ENCODE results near the gene TESK1.

Gene TESK1, protein sequence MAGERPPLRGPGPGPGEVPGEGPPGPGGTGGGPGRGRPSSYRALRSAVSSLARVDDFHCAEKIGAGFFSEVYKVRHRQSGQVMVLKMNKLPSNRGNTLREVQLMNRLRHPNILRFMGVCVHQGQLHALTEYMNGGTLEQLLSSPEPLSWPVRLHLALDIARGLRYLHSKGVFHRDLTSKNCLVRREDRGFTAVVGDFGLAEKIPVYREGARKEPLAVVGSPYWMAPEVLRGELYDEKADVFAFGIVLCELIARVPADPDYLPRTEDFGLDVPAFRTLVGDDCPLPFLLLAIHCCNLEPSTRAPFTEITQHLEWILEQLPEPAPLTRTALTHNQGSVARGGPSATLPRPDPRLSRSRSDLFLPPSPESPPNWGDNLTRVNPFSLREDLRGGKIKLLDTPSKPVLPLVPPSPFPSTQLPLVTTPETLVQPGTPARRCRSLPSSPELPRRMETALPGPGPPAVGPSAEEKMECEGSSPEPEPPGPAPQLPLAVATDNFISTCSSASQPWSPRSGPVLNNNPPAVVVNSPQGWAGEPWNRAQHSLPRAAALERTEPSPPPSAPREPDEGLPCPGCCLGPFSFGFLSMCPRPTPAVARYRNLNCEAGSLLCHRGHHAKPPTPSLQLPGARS

DNA sequence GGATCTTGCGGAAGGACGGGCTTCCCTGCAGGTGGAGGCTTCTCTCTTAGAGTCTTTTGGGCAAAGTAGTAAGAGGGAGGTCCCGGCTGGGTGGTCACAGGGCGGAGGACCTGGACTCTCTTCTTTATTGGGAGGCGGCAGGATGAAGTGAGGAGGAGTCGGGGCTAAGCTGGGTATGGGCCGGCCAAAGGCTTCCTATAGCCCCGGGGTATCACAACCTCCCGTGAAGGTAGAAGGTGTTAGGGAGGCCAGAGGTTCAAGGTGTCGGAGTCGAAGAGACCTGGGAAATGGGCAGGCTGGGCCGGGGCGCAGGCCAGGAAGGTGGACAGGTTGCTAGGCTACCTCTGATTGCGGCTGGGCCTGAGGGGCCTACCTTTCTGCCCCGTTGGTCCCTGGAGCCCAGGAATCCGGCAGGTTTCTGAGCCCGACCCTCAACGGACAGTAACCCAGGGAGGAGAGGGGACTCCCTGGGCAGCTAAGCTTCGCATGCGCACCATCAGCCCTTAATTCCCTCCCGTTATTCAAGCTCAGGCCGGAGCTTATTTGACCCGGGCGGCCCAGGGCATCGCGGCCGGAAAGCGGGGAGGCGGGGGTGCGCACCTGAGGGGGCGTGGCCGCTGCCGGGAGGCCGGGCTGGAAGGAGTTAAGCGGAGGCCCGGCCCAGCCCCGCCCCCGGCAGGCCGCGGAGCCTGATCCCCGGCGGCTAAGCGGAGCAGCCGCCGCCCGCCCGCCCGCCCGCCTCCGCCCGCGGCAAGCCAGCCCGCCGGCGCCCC lies at the start of gene TESK1:
Gene TESK1, plus strand, starts transcription at position 685 of the 773 bp plus-strand sequence. CDS start 358 bp downstream, outside the sequence.
- peak; percentile 65 to 77 (median 74) for DNase-seq

DNA sequence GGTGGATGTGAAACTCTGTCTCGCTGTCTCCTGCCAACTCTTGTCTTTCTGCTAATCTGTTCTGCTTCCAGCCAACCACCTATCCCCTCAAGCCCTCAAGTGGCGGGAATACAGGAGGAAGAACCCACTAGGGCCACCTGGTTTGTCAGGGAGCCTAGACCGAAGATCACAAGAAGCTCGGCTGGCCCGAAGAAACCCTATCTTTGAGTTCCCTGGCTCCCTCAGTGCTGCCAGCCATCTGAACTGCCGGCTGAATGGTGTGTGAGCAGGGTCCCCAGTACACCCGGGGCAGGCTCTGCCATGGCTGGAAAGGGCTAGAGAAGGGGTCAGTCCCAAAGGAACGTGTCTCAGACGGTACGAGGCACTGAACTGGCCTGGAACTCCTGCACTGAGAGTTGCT lies 49.2 kb upstream of the TESK1 start:
- no peak for DNase-seq

DNA sequence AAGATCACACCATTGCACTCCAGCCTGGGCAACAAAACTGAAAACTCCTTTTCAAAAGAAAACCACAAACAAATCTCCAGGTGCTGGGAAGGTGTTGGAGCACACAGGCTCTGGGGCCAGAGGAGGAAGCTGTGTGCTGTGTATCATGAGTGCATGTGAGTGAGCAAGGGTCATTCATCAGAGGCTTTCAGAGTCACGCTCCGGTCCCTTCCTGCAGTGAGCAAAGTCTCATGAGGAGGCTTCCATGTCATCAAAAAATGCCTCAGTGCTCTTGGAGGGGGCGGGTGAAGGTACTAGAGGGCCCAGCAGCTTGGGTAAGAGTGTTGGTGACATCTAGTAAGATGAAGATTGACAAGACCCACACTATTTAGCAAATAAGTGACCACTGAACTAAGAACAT lies 48.3 kb upstream of the TESK1 start:
- no peak for DNase-seq

DNA sequence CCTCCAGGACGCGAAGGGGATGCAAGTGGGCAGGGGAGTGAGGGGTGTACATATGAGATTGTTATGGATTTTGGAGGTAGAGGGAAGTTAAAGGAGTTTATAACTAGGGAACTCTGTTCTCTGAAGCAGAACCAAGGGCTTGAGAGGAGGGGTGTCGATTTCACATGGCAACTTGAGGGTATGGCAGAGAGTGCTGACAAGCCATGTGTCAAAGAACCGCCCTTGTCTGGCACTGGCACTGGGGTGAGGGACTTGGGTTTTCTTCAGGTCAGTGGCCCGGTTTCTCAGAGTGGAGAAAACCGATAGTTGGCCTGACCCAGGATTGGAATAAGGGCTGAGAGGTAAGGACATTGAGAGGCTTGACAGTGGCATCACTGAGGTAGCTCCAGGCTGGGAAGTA lies 47.7 kb upstream of the TESK1 start:
- no peak for DNase-seq

DNA sequence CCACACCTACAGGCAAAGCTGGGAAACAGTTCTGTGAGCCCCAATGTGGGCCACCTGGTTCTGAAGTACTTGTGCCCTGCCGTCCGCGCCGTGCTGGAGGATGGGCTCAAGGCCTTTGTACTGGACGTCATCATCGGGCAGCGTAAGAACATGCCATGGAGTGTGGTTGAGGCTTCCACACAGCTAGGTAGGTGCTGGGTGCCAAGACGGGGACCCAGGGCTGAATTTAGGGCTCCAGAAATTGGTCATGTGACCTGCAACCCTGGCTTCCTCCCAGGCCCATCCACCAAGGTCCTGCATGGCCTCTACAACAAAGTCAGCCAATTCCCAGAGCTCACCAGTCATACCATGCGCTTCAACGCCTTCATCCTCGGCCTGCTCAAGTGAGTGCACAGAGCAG lies 46.9 kb upstream of the TESK1 start:
- no peak for DNase-seq

DNA sequence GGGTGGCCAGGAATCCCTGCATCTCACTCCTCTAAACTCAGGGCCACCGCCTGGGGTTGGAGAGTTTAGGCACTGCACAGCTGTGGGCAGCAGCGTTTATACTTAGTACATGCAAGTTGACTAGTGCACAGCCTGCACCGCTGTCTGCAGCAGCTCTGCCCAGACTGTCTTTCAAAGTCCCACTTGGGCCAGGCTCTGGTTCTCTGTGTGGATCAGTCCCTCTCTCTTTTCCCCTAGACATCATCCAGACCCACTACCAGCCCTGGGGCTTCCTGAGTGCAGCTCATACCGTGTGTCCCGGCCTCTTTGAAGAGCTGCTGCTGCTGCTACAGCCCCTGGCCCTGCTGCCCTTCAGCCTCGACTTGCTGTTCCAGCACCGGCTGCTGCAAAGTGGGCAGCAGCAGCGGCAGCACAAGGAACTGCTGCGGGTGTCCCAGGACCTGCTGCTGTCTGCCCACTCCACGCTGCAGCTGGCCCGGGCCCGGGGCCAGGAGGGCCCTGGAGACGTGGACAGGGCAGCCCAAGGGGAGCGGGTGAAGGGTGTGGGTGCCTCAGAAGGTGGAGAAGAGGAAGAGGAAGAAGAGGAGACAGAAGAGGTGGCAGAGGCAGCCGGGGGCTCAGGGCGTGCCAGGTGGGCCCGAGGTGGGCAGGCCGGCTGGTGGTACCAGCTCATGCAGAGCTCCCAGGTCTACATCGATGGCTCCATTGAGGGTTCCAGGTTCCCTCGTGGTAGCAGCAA lies 45.1 kb upstream of the TESK1 start:
- no peak for DNase-seq

DNA sequence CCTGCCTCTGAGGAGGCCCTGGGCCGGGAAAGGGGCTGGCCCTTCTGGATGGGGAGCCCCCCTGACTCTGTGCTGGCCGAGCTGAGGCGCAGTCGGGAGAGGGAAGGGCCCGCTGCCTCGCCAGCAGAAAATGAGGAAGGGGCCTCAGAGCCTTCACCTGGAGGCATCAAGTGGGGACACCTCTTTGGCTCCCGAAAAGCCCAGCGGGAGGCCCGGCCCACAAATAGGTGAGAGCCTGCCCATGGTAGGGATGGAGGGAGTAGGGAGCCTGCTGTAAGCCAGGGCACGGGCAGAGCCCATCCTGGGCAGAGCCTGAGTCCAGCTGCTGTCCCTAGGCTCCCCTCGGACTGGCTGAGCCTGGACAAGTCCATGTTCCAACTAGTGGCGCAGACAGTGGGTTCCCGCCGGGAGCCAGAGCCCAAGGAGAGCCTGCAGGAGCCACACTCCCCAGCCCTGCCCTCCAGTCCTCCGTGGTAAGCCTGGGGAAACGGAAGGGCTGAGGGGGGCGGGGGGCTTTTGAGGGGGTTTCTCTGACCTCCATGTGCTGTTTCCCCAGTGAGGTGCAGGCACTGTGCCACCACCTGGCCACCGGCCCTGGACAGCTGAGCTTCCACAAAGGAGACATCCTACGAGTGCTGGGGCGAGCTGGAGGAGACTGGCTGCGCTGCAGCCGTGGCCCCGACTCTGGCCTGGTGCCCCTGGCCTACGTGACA lies 44.3 kb upstream of the TESK1 start:
- DNase-seq = no peak

DNA sequence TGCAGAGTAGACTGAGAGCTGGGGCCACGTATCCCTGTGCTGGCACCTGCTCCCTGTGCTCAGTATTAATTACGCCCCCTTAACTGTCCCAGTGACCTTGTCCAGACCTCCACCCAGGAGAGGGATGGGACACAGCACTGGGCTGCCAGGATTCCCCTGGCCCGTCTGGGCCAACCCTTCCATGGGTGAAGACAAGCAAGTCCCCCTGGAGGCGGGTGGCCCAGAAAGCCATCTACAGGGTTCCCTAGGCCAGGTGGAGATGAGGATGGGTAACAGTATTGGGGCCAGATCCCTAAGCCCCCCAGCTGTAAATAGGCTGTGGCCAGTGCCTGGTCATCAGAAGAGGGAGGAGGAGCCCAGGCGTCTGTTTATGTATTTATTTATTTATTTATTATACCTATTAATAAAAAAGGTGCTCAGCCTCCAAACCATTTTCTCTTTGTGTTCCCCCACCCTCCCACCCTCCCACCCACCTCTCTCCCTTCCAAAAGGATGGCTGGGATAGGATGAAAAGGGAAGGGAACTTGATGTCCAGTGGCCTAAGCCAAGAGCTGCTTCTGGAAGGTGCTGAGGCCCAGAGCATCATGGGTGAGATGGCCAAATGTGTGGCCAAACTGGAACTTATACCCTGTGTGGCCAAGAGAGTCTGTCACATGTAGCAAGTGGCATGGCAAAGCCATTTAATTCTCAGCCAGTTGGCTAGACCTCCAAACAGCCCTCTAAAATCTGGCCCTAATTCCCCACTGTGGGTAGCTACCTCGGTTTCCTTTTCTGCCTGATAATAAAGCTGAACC lies 43.4 kb upstream of the TESK1 start:
- DNase-seq = no peak

DNA sequence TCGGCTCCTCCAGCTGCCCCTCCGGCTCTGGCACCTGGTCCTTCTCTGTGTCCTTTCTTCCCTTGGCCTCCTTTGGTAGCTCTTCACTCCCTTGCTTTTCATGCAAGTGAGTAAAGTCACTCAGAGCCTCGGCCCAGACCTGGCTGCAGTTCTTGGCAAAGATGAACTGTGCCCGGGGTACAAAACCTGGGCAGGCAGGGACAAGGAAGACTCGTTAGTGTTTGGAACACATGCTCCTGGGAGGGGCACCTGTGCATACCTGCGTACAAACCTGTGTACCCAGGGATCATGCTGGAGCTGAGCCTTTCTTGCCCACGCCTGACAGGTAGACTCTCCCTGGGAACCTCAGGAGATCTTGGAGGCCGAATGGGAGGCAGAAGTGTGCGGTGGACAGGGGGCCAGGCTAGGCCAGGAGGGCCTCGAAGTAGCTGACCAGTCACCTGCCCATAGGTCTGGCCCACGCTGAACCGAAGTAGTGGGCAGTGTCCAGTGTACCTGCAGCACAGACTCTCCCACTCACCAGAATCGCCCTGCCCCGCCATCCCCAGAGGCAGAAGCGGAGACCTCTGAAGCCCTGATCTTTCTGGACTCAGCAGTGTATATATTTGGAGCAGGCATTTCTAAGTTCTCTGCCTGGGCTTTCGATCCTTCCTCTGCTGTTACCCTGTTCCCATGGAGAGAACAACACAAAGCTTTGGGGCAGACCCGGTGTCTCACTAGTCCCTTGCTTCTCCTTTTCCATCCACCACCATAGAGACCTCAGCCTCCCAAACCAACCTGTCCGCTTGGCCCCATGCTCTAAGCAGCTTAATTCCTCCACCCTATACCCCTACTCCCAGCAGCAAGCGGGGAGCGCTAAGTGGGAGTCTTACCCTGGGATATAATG lies 41.9 kb upstream of the TESK1 start:
- no peak for DNase-seq

DNA sequence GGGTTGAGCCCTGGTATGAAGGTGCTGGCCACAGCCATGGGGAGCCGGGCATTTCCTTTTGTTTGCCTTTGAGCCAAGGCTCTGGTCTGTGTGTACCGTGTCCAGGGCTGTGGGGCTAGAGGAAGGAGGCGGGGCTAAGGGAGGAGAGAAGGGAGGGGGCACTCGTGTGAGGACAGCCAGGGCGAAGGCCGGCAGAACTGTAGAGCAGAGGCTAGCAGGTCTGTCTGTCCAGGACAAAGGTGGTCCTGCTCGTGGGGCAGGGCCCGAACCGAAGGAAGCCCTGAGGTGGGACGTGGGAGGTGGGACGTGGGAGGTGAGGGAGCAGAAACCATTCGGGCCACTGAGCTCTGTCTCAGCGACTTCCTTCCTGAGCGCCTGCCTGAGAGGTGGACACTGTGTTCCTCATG lies 41.3 kb upstream of the TESK1 start:
- DNase-seq = no peak

DNA sequence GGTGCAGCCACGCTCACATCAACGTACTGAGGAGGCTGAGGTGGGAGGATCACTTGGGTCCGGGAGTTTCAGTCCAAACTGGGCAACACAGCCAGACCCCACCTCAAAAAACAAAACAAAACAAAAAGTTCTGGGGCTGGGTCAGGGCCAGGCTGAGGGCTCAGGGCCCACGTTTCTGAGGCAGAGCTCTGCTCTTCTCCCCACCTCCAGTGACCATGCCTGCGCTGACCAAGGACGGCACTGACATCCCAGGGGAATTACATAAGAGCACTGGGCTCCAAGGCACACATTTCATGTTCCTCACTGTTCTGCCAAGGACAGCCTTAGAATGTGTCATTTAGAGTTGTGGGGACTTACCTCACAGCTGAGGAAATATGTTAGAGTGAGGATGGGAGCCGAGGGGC lies 40.4 kb upstream of the TESK1 start:
- DNase-seq = no peak

DNA sequence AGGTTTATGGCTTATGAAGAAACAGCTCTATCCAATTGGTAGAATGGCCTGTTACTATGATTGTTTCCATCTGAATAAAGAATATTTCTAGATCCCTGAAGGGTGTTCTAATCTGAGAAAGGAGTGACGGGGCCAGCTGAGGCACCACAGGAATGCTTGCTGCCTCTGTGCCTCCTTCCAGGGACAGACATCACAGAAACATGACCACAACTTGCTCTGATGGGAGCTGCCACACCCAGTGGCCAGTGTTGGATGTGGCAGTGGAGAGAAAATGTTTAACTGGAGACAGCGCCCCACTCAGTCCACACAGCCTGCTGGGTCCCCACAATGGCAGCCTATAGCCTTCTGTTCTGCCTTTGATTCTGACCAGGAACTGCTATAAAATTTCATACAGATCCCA lies 38.6 kb upstream of the TESK1 start:
- no peak for DNase-seq

DNA sequence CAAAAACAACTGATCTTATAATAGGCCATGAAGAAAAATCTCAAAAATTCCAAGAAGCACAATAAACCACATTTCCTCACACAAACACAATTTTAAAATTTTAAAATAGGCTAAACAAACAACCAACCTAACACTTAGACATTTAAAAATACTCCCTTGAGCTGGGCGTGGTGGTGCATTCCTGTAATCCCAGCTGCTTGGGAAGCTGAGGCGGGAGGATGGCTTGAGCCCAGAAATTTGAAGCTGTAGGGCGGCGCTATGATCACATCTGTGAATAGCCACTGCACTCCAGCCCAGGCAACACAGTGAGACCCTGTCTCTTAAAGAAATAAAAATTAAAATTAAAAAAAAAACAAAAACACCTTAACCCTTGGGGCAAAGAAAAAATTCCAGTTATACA lies 36.9 kb upstream of the TESK1 start:
- DNase-seq = no peak

DNA sequence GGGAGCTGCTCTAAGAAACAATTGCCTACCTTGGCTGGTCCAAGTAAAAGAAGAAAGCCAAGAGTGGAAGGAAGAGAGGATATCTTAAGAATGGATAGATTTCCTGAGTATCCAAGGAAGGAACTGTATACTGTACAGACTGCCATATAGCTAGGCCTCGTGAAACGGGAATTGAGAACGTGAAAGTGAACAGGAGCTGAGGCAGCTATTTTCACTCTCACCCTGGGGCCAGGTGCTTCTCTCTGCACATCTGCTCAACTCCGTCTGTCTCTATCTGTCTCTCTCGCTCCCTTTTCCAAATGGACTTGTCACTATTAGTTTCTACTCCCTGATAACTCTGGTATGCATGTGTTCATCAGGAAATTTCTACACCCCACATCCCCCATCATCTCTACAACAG lies 35.9 kb upstream of the TESK1 start:
- DNase-seq = no peak

DNA sequence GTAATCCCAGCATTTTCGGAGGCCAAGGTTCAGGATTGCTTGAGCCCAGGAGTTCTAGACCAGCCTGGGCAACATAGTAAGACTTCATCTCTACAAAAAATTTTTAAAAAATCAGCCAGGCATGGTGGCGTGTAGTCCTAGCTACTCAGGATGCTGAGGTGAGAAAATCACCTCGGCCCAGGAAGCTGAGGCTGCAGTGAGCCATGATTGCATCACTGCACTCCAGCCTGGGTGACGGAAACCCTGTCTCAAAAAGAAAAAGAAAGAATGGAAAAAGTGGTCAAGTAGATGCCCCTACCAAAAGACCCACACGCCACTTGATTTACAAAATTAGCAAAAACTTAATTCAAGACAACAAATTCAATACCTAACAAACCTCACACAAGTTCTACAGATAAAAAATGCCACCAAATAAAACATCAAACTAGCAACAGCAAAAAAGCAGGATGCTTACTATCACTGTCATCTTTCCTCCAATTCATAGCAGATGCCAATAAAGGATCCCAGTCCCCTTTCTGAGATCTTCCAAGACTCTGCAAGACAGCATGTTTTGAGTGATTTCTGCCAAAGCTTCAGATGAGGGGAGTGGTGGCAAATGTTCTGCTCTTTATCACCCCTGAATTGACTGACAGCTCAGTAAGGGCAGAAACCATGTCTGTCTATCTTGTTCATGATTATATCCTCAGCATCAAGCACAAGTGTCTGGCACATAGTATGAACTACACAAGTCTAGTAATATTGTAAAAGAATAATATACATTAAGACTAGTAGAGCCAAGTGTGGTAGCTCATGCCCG lies 34.2 kb upstream of the TESK1 start:
- DNase-seq = no peak

DNA sequence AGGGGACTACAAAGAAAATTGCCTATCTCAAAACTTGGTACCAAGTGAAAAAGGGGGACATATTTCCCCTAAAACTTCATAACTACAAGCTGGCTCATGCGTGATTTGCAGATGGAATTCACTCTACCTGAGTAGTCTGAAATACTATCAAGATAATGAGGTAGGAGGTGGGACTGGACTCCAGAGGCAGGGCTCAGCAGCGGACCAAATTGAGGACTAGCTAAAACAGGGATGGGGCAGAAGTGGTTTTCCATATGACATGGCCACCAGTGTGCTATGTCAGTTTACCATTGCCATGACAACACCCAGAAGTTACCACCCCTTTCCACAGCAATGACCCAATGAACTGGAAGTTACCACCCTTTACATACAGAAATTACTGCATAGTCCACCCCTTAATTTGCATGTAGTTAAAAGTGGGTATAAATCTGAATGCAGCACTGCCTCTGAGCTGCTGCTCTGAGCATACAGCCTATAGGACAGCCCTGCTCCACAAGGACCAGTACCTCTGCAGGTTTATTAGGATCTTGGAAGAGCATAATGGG lies 30.4 kb upstream of the TESK1 start:
- DNase-seq = no peak

DNA sequence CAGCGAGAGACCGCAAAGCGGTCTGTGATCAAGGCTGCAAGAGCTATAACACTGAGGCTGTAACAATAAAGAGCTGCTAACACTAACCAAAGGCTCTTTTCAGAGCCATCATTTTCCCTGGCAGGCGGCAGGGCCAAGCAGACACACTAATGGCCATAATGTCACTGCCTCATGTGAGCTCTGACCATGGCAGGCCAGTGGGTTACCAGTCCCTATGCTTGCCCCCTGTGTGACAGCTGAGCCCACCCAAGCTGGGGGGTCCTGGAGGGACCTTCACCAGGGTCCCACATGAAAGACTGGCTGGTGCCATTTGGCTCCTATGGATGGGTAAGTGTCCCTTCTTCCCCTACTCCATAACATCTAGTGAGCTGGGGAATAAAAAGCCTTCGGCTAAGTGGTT lies 29.6 kb upstream of the TESK1 start:
- DNase-seq = no peak

DNA sequence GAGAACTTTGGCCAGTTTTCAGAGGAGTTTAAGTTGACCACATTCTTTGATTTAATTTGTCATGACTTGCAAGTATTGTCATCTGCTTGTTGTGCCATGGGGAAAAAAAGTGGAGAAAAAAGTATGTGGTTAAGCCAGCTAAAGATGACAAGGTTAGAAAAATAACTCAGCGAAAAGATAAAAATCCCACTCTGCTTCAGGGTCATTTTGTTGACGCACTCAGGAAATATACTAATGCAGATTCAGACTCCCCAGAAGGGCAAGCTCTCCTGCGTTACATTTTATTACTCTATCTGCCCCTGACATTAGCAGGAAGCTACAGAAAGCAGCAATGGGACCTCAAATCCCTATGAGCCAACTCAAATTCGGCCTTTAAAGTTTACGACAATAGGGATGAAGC lies 27.6 kb upstream of the TESK1 start:
- no peak for DNase-seq

DNA sequence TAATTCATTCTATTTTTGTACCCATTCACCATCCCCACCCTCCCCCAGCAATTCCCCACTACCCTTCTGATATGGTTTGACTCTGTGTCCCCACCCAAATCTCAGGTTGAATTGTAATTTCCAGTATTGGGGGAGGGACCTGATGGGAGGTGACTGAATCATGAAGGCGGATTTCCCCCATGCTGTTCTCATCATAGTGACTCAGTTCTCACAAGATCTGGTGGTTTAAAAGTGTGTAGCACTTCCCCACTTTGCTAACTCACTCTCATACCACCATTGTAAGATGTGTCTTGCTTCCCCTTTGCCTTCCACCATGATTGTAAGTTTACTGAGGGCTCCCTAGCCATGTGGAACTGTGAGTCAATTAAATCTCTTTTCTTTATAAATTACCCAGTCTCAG lies 25.9 kb upstream of the TESK1 start:
- DNase-seq = no peak

All from stimulated activated naive CD4-positive, alpha-beta T cell (primary cell).